Sigmoid colon (tissue), 7 donors: ENCODE results near the gene TPRA1. TPM values are rescaled to one million over a fixed set of nuclear protein-coding genes. Genes with fewer than 3 reads are reported as not detected.

Experiments used
- DNase-seq: peaks from one replicate; pipeline ENCODE4 v3.0.0-alpha.2; 2019
- H3K27ac ChIP-seq, 4 donors: fragments of 200-600 bp; sonication (generic); one replicate each; pipeline ENCODE4 v1.5.1; 2016 to 2019; ENCODE audit warnings: mild to moderate bottlenecking in 1 of 4
- H3K27me3 ChIP-seq, 3 donors: fragments of 200-600 bp; sonication (generic); one replicate each; pipeline ENCODE4 v1.5.1; 2019; ENCODE audit warnings: mild to moderate bottlenecking in 1 of 3
- H3K36me3 ChIP-seq, 4 donors: fragments of 200-600 bp; sonication (generic); one replicate each; pipeline ENCODE4 v1.5.1; 2016 to 2019
- H3K4me1 ChIP-seq, 4 donors: fragments of 200-600 bp; sonication (generic); one replicate each; pipeline ENCODE4 v1.5.1; 2017 to 2019
- H3K4me3 ChIP-seq, 4 donors: fragments of 200-600 bp; sonication (generic); one replicate each; pipeline ENCODE4 v1.5.1; 2017 to 2019; ENCODE audit warnings: mild to moderate bottlenecking in 2 of 4, moderate library complexity in 1 of 4
- H3K9me3 ChIP-seq, 4 donors: fragments of 200-600 bp in 3 of 4; sonication (generic) in 3 of 4; one replicate each; pipeline versions ENCODE4 v1.5.1 to v1.6.1; 2013 to 2019
- EP300 ChIP-seq, 4 donors: sonication (generic); formaldehyde crosslinking; IDR thresholded peaks; one replicate each; pipeline ENCODE4 v1.6.1; 2017; ENCODE audit warnings: antibody characterized with exemption in 4 of 4
- POLR2A ChIP-seq, 2 donors: fragments of 450-650 bp; IDR thresholded peaks; one replicate each; pipeline ENCODE4 v1.6.1; 2016; ENCODE audit warnings: antibody characterized with exemption in 2 of 2, mild to moderate bottlenecking in 2 of 2, moderate library complexity in 2 of 2
- POLR2AphosphoS5 ChIP-seq, 4 donors: sonication (generic); formaldehyde crosslinking; IDR thresholded peaks; one replicate each; pipeline ENCODE4 v1.6.1; 2017; ENCODE audit warnings: antibody characterized with exemption in 4 of 4
- WGBS, 2 donors: extraction: QIAGEN DNeasy Blood & Tissue Kit; methylation state at CpG; one replicate each; pipeline ENCODE4 v1.1.7; 2013; 5-methylcytosine and 5-hydroxymethylcytosine counted together
- intact Hi-C: fragments of 100-400 bp; cut with DNase I; formaldehyde crosslinking; loops from one replicate; pipeline ENCODE4 v1.15.1; 2023
- polyA plus RNA-seq, 3 donors: library from polyadenylated mRNA; stranded (reverse); fragments of 200-250 nt; gene quantifications; one replicate each; pipeline ENCODE4 v1.2.3, GENCODE V29; 2013
- small RNA-seq, 3 donors: library from RNA; depleted of rRNA; stranded (forward); fragments of <200 nt; gene quantifications; one replicate each; pipeline ENCODE3, GENCODE V24; 2016
- total RNA-seq, 4 donors: library from RNA; depleted of rRNA; stranded (reverse); fragments of >200 nt; gene quantifications; one replicate each; pipeline ENCODE4 v1.1.0, GENCODE V29; 2016
- TF ChIP-seq, protein P1 (sequence below), 4 experiments: fragments of 450-650 bp in 3 of 4; fragments of 200-600 bp in 1 of 4; IDR thresholded peaks; one replicate each; pipeline ENCODE4 v1.5.1; 2016 to 2019; ENCODE audit warnings: antibody characterized with exemption in 4 of 4, mild to moderate bottlenecking in 3 of 4, moderate library complexity in 2 of 4
- donor health status: healthy with polysubstance abuse.
- donor health status: Bipolar disorder and iron deficiency.
- donor health status: healthy.

TPRA1 gene
- total and polyA plus RNA-seq, 7 donors: 7.2 to 33.2 (median 28.5) TPM

DNA sequence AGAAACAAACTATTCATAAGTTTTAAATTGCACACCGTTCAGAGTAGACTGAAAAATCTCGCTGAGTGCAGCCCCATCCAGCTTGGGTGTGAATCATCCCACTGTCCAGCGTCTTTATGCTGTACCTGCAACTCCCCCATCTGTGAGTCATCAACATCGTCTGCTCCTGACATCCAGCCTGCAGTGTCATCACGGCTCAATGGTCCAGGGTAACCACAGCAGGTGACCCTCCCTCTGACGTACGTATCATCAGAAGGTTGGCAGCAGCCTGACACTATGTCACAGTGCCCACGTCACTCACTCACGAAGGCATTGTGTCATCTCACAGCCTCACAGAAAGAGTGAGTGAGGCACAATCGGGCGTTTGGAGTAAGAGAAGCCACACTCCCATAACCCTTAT is 65.2 kb downstream of the TPRA1 start:
- H3K27me3 ChIP-seq: peaks cover 0 to 18% (median 0%) of the 10 kb centered on the region in 3 donors
- no peak overlapping the region for H3K4me3 ChIP-seq
- intact Hi-C loops: no loop called here
- 50 to 64% methylated on average over 11 of the region's 11 CpGs for WGBS, 2 donors
- H3K27ac ChIP-seq: no peak overlapping the region
- no peaks in the 10 kb centered on the region for H3K36me3 ChIP-seq
- no peaks in the 10 kb centered on the region for H3K4me1 ChIP-seq
- DNase-seq: no peak
- peaks cover 0 to 2% (median 0%) of the 10 kb centered on the region in 4 donors for H3K9me3 ChIP-seq
- TF ChIP-seq, protein P1, sequence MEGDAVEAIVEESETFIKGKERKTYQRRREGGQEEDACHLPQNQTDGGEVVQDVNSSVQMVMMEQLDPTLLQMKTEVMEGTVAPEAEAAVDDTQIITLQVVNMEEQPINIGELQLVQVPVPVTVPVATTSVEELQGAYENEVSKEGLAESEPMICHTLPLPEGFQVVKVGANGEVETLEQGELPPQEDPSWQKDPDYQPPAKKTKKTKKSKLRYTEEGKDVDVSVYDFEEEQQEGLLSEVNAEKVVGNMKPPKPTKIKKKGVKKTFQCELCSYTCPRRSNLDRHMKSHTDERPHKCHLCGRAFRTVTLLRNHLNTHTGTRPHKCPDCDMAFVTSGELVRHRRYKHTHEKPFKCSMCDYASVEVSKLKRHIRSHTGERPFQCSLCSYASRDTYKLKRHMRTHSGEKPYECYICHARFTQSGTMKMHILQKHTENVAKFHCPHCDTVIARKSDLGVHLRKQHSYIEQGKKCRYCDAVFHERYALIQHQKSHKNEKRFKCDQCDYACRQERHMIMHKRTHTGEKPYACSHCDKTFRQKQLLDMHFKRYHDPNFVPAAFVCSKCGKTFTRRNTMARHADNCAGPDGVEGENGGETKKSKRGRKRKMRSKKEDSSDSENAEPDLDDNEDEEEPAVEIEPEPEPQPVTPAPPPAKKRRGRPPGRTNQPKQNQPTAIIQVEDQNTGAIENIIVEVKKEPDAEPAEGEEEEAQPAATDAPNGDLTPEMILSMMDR (IDR thresholded peaks at IDR 0.05): no peak
- no peak for TF ChIP-seq POLR2AphosphoS5 (IDR thresholded peaks at IDR 0.05)
- TF ChIP-seq POLR2A (IDR thresholded peaks at IDR 0.05): no peak
- TF ChIP-seq EP300 (IDR thresholded peaks at IDR 0.05): no peak

DNA sequence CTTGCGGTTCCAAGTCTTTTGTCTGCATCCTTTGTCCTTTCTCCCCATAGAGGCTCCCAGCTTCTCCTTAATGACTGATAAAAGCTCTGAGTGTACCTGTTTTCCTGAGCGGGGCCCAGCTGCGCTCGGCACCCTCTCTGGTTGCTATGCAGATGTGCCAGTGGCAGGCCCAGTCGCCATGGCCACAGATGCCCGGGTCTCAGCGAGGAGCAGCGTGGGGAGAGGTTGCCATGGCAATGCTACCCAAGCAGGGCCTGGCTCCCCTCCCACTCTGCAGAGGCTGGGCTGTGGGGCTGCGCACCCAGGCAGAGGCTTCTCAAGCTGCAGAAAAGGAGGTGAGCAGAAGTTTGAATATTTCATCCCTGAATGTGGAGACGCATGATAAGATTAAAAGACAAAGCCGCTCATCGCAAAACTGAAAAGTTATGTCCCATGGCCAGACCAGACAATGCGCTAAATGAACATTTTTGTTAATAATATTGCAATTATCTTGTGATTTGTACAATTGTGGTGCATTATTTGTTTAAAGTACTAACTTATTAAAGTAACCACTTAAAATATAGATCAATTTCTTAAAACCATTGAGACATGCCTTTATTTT is 66.1 kb downstream of the TPRA1 start:
- DNase-seq: no peak
- no peak overlapping the region for H3K4me3 ChIP-seq
- H3K4me1 ChIP-seq: no peaks in the 10 kb centered on the region
- H3K27ac ChIP-seq: no peak overlapping the region
- H3K36me3 ChIP-seq: no peaks in the 10 kb centered on the region
- TF ChIP-seq EP300 (IDR thresholded peaks at IDR 0.05) (no peak), POLR2AphosphoS5 (IDR thresholded peaks at IDR 0.05) (no peak), POLR2A (IDR thresholded peaks at IDR 0.05) (no peak)
- TF ChIP-seq, protein P1 (IDR thresholded peaks at IDR 0.05): no peak
- intact Hi-C loops: no loop called here
- 59 to 72% methylated on average over 13 of the region's 13 CpGs for WGBS, 2 donors
- H3K27me3 ChIP-seq: peaks cover 0 to 18% (median 0%) of the 10 kb centered on the region in 3 donors
- peaks cover 0 to 2% (median 0%) of the 10 kb centered on the region in 4 donors for H3K9me3 ChIP-seq

Small RNAs within 50 kb of the gene (small RNA-seq; reads per million reads assigned to genes)
- gene AC084035.1 (0 reads per million in 3 donors), gene MIR6825 (0 reads per million in 3 donors), gene MIR7976 (0 reads per million in 3 donors)

Other genes starting within 250 kb of the TPRA1 start
- gene MCM2, start 7.7 kb upstream of the TPRA1 start, total RNA-seq: 1 to 10 TPM; 3.0 to 5.1 (median 3.6) TPM
- gene MCM2, start 7.7 kb upstream of the TPRA1 start, polyA plus RNA-seq: 10 to 100 TPM in 1 of 3 donors, 1 to 10 TPM in 2; 2.4 to 28.6 (median 6.2) TPM
- gene PODXL2, start 38.5 kb upstream of the TPRA1 start, total RNA-seq: 1 to 10 TPM; 2.0 to 4.3 (median 2.4) TPM
- 10 to 100 TPM in 1 of 3 donors, 1 to 10 TPM in 2; 2.5 to 16.7 (median 3.0) TPM for gene PODXL2, start 38.5 kb upstream of the TPRA1 start, polyA plus RNA-seq
- gene ABTB1, start 82.2 kb upstream of the TPRA1 start, total RNA-seq: 10 to 100 TPM; 33.5 to 75.3 (median 49.1) TPM
- gene ABTB1, start 82.2 kb upstream of the TPRA1 start, polyA plus RNA-seq: 10 to 100 TPM; 18.0 to 36.5 (median 24.6) TPM
- gene MGLL, start 231.8 kb upstream of the TPRA1 start, total RNA-seq: 10 to 100 TPM; 24.7 to 46.8 (median 35.5) TPM
- 100 to 1,000 TPM; 110 to 220 (median 142) TPM for gene MGLL, start 231.8 kb upstream of the TPRA1 start, polyA plus RNA-seq